Fibroblast of lung (primary cell): ENCODE data around the gene GSG1L2. TPM values are rescaled to one million over a fixed set of nuclear protein-coding genes. Genes with fewer than 3 reads are reported as not detected.

Source experiments
- DNase-seq, 2 donors: peaks; one replicate each; pipeline versions ENCODE4 v3.0.0 to v3.0.0-alpha.2; 2010; ENCODE audit warnings: low read depth in 2 of 2
- H2AFZ ChIP-seq: 2 replicates; pipeline ENCODE4 v1.5.1; 2012; ENCODE audit warnings: low read length, control low read depth, inconsistent platforms
- H3K27ac ChIP-seq: 2 replicates; pipeline ENCODE4 v1.5.1; 2011; ENCODE audit warnings: low read length, control low read depth; ENCODE audit not compliant: insufficient read depth
- H3K27me3 ChIP-seq: 2 replicates; pipeline ENCODE4 v1.5.1; 2011; ENCODE audit warnings: mild to moderate bottlenecking, low read length; ENCODE audit not compliant: control insufficient read depth, insufficient read depth
- H3K36me3 ChIP-seq: 2 replicates; pipeline ENCODE4 v1.5.1; 2011; ENCODE audit warnings: low read length; ENCODE audit not compliant: control insufficient read depth, insufficient read depth
- H3K4me1 ChIP-seq: 2 replicates; pipeline ENCODE4 v1.5.1; 2011; ENCODE audit warnings: low read length; ENCODE audit not compliant: control insufficient read depth, insufficient read depth; ENCODE audit errors: extremely low read depth
- H3K4me2 ChIP-seq: 2 replicates; pipeline ENCODE4 v1.5.1; 2011; ENCODE audit warnings: low read length, control low read depth; ENCODE audit not compliant: insufficient read depth; ENCODE audit errors: extremely low read depth
- H3K4me3 ChIP-seq, 4 experiments: fragments of 200-600 bp in 1 of 4; sonication (generic) in 1 of 4; replicated peaks in 1 of 4; 2 replicates each; pipeline ENCODE4 v1.5.1; 2011 to 2016; ENCODE audit warnings: low read length in 4 of 4, low read depth in 3 of 4, mild to moderate bottlenecking in 3 of 4, control low read depth in 2 of 4, inconsistent platforms in 1 of 4, mixed read lengths in 1 of 4; ENCODE audit not compliant: insufficient read depth in 1 of 4; ENCODE audit errors: control extremely low read depth in 1 of 4
- H3K79me2 ChIP-seq: 2 replicates; pipeline ENCODE4 v1.5.1; 2012; ENCODE audit warnings: mild to moderate bottlenecking, low read length, inconsistent platforms; ENCODE audit not compliant: control insufficient read depth, insufficient read depth
- H3K9ac ChIP-seq: 2 replicates; pipeline ENCODE4 v1.5.1; 2011; ENCODE audit warnings: mild to moderate bottlenecking, low read length, control low read depth; ENCODE audit not compliant: insufficient read depth
- H3K9me3 ChIP-seq: 2 replicates; pipeline ENCODE4 v1.5.1; 2012; ENCODE audit warnings: low read depth, low read length; ENCODE audit not compliant: control insufficient read depth, insufficient read depth
- H4K20me1 ChIP-seq: 2 replicates; pipeline ENCODE4 v1.5.1; 2011; ENCODE audit warnings: low read length; ENCODE audit not compliant: control insufficient read depth, insufficient read depth; ENCODE audit errors: extremely low read depth
- EZH2 ChIP-seq: IDR thresholded peaks from 2 replicates; pipeline ENCODE4 v1.5.1; 2012; ENCODE audit warnings: low read length, control low read depth, mild to moderate bottlenecking; ENCODE audit errors: missing control alignments
- polyA plus RNA-seq, 2 donors: library from polyadenylated mRNA; depleted of rRNA in 1 of 2; stranded (reverse) in 1 of 2; unstranded in 1 of 2; fragments of >200 nt; gene quantifications; 2 replicates each; pipeline ENCODE4 v1.2.1, GENCODE V29; 2011 to 2012; ENCODE audit warnings: missing spikeins in 1 of 2
- total RNA-seq: library from RNA; depleted of rRNA; stranded (reverse); fragments of >200 nt; gene quantifications from 2 replicates; pipeline ENCODE4 v1.2.1, GENCODE V29; 2014
- TF ChIP-seq, protein P1 (sequence below), 2 donors: IDR thresholded peaks in 1 of 2; conservative IDR thresholded peaks in 1 of 2; 1 replicate in 1 of 2; 2 replicates in 1 of 2; pipeline ENCODE4 v1.5.1; 2011 to 2012; ENCODE audit warnings: low read length in 2 of 2, control low read depth in 1 of 2, inconsistent platforms in 1 of 2, low read depth in 1 of 2, mild to moderate bottlenecking in 1 of 2

GSG1L2 gene
- total and polyA plus RNA-seq, 2 donors (not counting 1 experiment from before 2014, with no cell fraction given), result not detected

DNA sequence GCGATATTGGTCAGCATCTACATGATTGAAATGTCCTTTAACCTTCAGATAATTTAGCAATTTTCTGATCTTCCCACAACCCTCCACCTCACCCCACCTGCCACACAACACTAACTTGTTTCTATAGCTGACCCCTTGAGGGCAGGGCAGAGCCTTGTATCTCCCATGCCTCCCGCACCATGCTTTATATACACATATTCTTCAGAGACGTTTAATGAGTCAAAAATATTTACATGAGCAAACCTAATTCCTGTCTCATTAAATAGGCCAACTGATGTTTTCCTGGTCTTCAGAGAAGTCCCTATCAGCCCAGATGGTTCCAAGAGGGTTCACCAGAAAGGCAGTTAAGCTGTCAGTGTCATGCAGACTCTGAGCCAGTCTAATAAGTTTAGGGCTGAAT is 23.9 kb downstream of the GSG1L2 start:
- H3K79me2 ChIP-seq, result no peaks in the 10 kb centered on the region
- no peaks in the 10 kb centered on the region for H3K27me3 ChIP-seq
- no peak for DNase-seq
- H3K4me2 ChIP-seq, result no peak overlapping the region
- no peak overlapping the region for H3K27ac ChIP-seq
- H3K9me3 ChIP-seq, result no peaks in the 10 kb centered on the region
- no peaks in the 10 kb centered on the region for H3K36me3 ChIP-seq
- TF ChIP-seq, protein P1, sequence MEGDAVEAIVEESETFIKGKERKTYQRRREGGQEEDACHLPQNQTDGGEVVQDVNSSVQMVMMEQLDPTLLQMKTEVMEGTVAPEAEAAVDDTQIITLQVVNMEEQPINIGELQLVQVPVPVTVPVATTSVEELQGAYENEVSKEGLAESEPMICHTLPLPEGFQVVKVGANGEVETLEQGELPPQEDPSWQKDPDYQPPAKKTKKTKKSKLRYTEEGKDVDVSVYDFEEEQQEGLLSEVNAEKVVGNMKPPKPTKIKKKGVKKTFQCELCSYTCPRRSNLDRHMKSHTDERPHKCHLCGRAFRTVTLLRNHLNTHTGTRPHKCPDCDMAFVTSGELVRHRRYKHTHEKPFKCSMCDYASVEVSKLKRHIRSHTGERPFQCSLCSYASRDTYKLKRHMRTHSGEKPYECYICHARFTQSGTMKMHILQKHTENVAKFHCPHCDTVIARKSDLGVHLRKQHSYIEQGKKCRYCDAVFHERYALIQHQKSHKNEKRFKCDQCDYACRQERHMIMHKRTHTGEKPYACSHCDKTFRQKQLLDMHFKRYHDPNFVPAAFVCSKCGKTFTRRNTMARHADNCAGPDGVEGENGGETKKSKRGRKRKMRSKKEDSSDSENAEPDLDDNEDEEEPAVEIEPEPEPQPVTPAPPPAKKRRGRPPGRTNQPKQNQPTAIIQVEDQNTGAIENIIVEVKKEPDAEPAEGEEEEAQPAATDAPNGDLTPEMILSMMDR (conservative IDR thresholded peaks at IDR 0.05 in 1 of 2, IDR thresholded peaks at IDR 0.05 in 1 of 2; ENCODE audit: low read depth in 1 of 2, low read length in 2 of 2), result no peak
- no peak for TF ChIP-seq EZH2
- no peak overlapping the region for H2AFZ ChIP-seq
- H4K20me1 ChIP-seq, result no peaks in the 10 kb centered on the region
- no peak overlapping the region for H3K9ac ChIP-seq
- no peak overlapping the region for H3K4me3 ChIP-seq
- H3K4me1 ChIP-seq, result no peaks in the 10 kb centered on the region

- no peak for DNase-seq
- H3K9me3 ChIP-seq, result no peaks in the 10 kb centered on the region
- no peaks in the 10 kb centered on the region for H3K36me3 ChIP-seq
- no peaks in the 10 kb centered on the region for H3K79me2 ChIP-seq
- H3K27ac ChIP-seq, result no peak overlapping the region
- no peak overlapping the region for H3K4me3 ChIP-seq
- no peak overlapping the region for H2AFZ ChIP-seq
- no peaks in the 10 kb centered on the region for H3K27me3 ChIP-seq
- no peaks in the 10 kb centered on the region for H4K20me1 ChIP-seq
- no peak overlapping the region for H3K4me2 ChIP-seq
- H3K9ac ChIP-seq, result no peak overlapping the region
- TF ChIP-seq, protein P1 (conservative IDR thresholded peaks at IDR 0.05 in 1 of 2, IDR thresholded peaks at IDR 0.05 in 1 of 2; ENCODE audit: low read depth in 1 of 2, low read length in 2 of 2), result no peak
- TF ChIP-seq EZH2, result no peak
- no peaks in the 10 kb centered on the region for H3K4me1 ChIP-seq
These were observed 29.6 kb downstream of the GSG1L2 start for GRCh38 chr17:9792181-9792840.

DNA sequence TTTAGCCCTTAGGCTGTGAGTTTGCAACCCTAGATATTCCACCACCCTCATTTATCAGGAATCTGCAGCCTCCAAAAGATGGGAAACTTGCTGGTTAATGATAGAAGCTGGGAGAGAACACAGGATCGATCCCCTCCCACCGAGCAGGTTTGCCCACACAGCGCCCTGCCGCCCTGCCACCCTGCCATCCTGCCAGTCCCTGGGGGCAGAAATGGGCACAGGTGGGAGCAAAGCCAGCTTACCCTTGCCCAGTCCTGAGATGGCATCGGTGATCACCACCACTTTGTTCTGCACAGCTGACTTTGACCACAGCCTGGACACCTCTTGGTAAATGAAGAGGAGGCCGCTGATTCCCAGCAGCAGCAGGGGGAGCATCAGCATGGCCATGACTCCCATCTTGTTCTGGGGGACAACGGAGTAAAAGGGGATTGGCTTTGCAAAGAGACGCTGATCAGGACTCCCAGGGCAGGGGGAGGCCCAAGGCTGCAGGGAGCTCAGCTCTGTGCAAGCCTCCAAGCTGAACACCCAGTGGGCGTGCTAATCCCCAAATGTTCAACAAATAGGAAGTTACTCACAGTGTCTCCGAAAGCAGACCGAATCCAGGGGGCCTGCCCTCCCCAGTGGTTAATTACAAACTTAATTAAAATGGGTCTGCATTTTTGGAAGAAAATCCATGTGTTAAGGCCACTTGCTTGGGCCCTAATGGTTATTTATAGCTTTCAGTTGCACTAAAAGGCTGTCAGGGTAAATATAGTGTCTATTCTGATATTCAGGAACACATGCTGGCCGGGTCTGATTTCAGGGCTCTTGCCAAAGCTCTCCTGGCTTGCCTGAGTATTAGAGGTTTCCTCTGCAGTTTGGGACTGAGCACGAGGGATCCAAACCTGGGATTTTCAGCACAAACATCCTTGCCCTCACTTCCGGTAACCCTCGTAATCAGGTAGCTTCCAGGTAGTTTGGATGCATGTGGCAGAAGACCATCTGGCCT is 30.7 kb downstream of the GSG1L2 start, which contains the start of gene DHRS7C:
TSS of gene DHRS7C (minus strand) at position 704 of the 988 bp plus-strand sequence. CDS start at position 396, 308 bp downstream.
- no peak within 1 kb of the TSS for H3K4me2 ChIP-seq
- no peak within 1 kb of the TSS for H3K4me3 ChIP-seq
- no peaks in the 10 kb centered on the region for H3K27me3 ChIP-seq
- H3K79me2 ChIP-seq, result no peaks in the 10 kb centered on the region
- no peaks in the 10 kb centered on the region for H3K4me1 ChIP-seq
- no peak for TF ChIP-seq EZH2
- TF ChIP-seq, protein P1 (conservative IDR thresholded peaks at IDR 0.05 in 1 of 2, IDR thresholded peaks at IDR 0.05 in 1 of 2; ENCODE audit: low read depth in 1 of 2, low read length in 2 of 2), result no peak
- no peaks in the 10 kb centered on the region for H3K9me3 ChIP-seq
- no peak within 1 kb of the TSS for H2AFZ ChIP-seq
- no peaks in the 10 kb centered on the region for H3K36me3 ChIP-seq
- no peak within 1 kb of the TSS for H3K27ac ChIP-seq
- DNase-seq, result no peak
- H3K9ac ChIP-seq, result no peak within 1 kb of the TSS
- H4K20me1 ChIP-seq, result no peaks in the 10 kb centered on the region
